Fibroblast of lung (primary cell): ENCODE results near the gene TRERF1. TPM values are rescaled to one million over a fixed set of nuclear protein-coding genes. Genes with fewer than 3 reads are reported as not detected.

ENCODE experiments used
- DNase-seq, 2 donors: peaks; one replicate each; pipeline versions ENCODE4 v3.0.0 to v3.0.0-alpha.2; 2010; ENCODE audit warnings: low read depth in 2 of 2
- H2AFZ ChIP-seq: 2 replicates; pipeline ENCODE4 v1.5.1; 2012; ENCODE audit warnings: low read length, control low read depth, inconsistent platforms
- H3K27ac ChIP-seq: 2 replicates; pipeline ENCODE4 v1.5.1; 2011; ENCODE audit warnings: low read length, control low read depth; ENCODE audit not compliant: insufficient read depth
- H3K27me3 ChIP-seq: 2 replicates; pipeline ENCODE4 v1.5.1; 2011; ENCODE audit warnings: mild to moderate bottlenecking, low read length; ENCODE audit not compliant: control insufficient read depth, insufficient read depth
- H3K36me3 ChIP-seq: 2 replicates; pipeline ENCODE4 v1.5.1; 2011; ENCODE audit warnings: low read length; ENCODE audit not compliant: control insufficient read depth, insufficient read depth
- H3K4me1 ChIP-seq: 2 replicates; pipeline ENCODE4 v1.5.1; 2011; ENCODE audit warnings: low read length; ENCODE audit not compliant: control insufficient read depth, insufficient read depth; ENCODE audit errors: extremely low read depth
- H3K4me2 ChIP-seq: 2 replicates; pipeline ENCODE4 v1.5.1; 2011; ENCODE audit warnings: low read length, control low read depth; ENCODE audit not compliant: insufficient read depth; ENCODE audit errors: extremely low read depth
- H3K4me3 ChIP-seq, 4 experiments: fragments of 200-600 bp in 1 of 4; sonication (generic) in 1 of 4; replicated peaks in 1 of 4; 2 replicates each; pipeline ENCODE4 v1.5.1; 2011 to 2016; ENCODE audit warnings: low read length in 4 of 4, low read depth in 3 of 4, mild to moderate bottlenecking in 3 of 4, control low read depth in 2 of 4, inconsistent platforms in 1 of 4, mixed read lengths in 1 of 4; ENCODE audit not compliant: insufficient read depth in 1 of 4; ENCODE audit errors: control extremely low read depth in 1 of 4
- H3K79me2 ChIP-seq: 2 replicates; pipeline ENCODE4 v1.5.1; 2012; ENCODE audit warnings: mild to moderate bottlenecking, low read length, inconsistent platforms; ENCODE audit not compliant: control insufficient read depth, insufficient read depth
- H3K9ac ChIP-seq: 2 replicates; pipeline ENCODE4 v1.5.1; 2011; ENCODE audit warnings: mild to moderate bottlenecking, low read length, control low read depth; ENCODE audit not compliant: insufficient read depth
- H3K9me3 ChIP-seq: 2 replicates; pipeline ENCODE4 v1.5.1; 2012; ENCODE audit warnings: low read depth, low read length; ENCODE audit not compliant: control insufficient read depth, insufficient read depth
- H4K20me1 ChIP-seq: 2 replicates; pipeline ENCODE4 v1.5.1; 2011; ENCODE audit warnings: low read length; ENCODE audit not compliant: control insufficient read depth, insufficient read depth; ENCODE audit errors: extremely low read depth
- EZH2 ChIP-seq: IDR thresholded peaks from 2 replicates; pipeline ENCODE4 v1.5.1; 2012; ENCODE audit warnings: low read length, control low read depth, mild to moderate bottlenecking; ENCODE audit errors: missing control alignments
- polyA plus RNA-seq, 2 donors: library from polyadenylated mRNA; depleted of rRNA in 1 of 2; stranded (reverse) in 1 of 2; unstranded in 1 of 2; fragments of >200 nt; gene quantifications; 2 replicates each; pipeline ENCODE4 v1.2.1, GENCODE V29; 2011 to 2012; ENCODE audit warnings: missing spikeins in 1 of 2
- total RNA-seq: library from RNA; depleted of rRNA; stranded (reverse); fragments of >200 nt; gene quantifications from 2 replicates; pipeline ENCODE4 v1.2.1, GENCODE V29; 2014
- TF ChIP-seq, protein P1 (sequence below), 2 donors: IDR thresholded peaks in 1 of 2; conservative IDR thresholded peaks in 1 of 2; 1 replicate in 1 of 2; 2 replicates in 1 of 2; pipeline ENCODE4 v1.5.1; 2011 to 2012; ENCODE audit warnings: low read length in 2 of 2, control low read depth in 1 of 2, inconsistent platforms in 1 of 2, low read depth in 1 of 2, mild to moderate bottlenecking in 1 of 2

The TRERF1 gene
- total and polyA plus RNA-seq, 2 donors (not counting 1 experiment from before 2014, with no cell fraction given) = 6.3 to 8.3 TPM

DNA sequence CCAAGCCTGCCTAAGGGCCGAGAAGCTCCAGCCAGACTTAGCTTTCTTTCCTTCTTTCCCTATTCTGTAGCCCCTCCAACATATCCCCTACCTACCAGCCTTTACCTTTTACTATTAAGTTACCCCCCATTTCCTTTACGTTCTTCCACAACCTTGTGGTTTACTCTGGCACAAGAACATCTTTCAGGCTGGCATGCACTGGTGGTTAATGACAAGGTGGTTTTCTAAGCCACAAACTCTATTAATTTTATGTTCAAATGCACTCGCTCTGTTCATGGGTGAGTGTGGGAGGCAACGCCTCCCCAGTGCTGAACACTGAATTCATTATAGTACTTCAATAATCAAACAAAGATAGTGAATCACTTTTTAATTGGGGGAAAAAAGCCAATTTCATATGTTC, 64.4 kb downstream of the TRERF1 start:
- Histone ChIP-seq H2AFZ (no peak overlapping the region), H3K27me3 (no peaks in the 10 kb centered on the region), H3K4me3 (no peak overlapping the region), H3K4me2 (no peak overlapping the region), H3K79me2 (peaks cover 53% of the 10 kb centered on the region), H3K36me3 (peaks cover 2% of the 10 kb centered on the region), H3K9me3 (no peaks in the 10 kb centered on the region), H3K27ac (no peak overlapping the region), H3K9ac (no peak overlapping the region), H4K20me1 (peaks cover 2% of the 10 kb centered on the region), H3K4me1 (no peaks in the 10 kb centered on the region)
- peak in 1 of 2 donors; percentile 17 for DNase-seq
- TF ChIP-seq, protein P1, sequence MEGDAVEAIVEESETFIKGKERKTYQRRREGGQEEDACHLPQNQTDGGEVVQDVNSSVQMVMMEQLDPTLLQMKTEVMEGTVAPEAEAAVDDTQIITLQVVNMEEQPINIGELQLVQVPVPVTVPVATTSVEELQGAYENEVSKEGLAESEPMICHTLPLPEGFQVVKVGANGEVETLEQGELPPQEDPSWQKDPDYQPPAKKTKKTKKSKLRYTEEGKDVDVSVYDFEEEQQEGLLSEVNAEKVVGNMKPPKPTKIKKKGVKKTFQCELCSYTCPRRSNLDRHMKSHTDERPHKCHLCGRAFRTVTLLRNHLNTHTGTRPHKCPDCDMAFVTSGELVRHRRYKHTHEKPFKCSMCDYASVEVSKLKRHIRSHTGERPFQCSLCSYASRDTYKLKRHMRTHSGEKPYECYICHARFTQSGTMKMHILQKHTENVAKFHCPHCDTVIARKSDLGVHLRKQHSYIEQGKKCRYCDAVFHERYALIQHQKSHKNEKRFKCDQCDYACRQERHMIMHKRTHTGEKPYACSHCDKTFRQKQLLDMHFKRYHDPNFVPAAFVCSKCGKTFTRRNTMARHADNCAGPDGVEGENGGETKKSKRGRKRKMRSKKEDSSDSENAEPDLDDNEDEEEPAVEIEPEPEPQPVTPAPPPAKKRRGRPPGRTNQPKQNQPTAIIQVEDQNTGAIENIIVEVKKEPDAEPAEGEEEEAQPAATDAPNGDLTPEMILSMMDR (conservative IDR thresholded peaks at IDR 0.05 in 1 of 2, IDR thresholded peaks at IDR 0.05 in 1 of 2; ENCODE audit: low read depth in 1 of 2, low read length in 2 of 2) = no peak
- TF ChIP-seq EZH2 = no peak

DNA sequence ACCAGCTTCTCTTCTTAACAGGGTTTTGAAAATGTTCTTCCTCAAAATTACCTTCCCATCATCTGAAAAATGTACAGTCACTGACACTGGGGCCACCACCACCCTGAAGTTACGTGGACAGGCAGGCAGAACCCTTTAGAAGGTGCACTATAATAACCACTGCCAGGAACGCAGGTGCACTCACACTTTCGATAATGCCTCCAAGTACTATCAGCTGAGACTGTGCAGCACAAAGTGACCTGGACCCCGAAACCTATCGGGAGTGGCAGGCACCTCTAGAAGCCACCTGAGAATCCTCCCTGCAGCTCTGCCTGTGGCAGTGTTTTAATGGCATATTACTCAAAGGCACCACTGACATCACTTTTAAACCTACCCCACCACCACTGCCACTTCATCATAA, 66.4 kb downstream of the TRERF1 start:
- H3K27ac ChIP-seq = no peak overlapping the region
- H3K79me2 ChIP-seq = peaks cover 43% of the 10 kb centered on the region
- DNase-seq = no peak
- no peaks in the 10 kb centered on the region for H3K4me1 ChIP-seq
- no peaks in the 10 kb centered on the region for H3K27me3 ChIP-seq
- H3K9me3 ChIP-seq = no peaks in the 10 kb centered on the region
- no peak overlapping the region for H2AFZ ChIP-seq
- no peak overlapping the region for H3K4me2 ChIP-seq
- H3K36me3 ChIP-seq = no peaks in the 10 kb centered on the region
- no peak overlapping the region for H3K4me3 ChIP-seq
- H4K20me1 ChIP-seq = peaks cover 2% of the 10 kb centered on the region
- H3K9ac ChIP-seq = no peak overlapping the region
- TF ChIP-seq, protein P1 (conservative IDR thresholded peaks at IDR 0.05 in 1 of 2, IDR thresholded peaks at IDR 0.05 in 1 of 2; ENCODE audit: low read depth in 1 of 2, low read length in 2 of 2) = no peak
- TF ChIP-seq EZH2 = no peak

DNA sequence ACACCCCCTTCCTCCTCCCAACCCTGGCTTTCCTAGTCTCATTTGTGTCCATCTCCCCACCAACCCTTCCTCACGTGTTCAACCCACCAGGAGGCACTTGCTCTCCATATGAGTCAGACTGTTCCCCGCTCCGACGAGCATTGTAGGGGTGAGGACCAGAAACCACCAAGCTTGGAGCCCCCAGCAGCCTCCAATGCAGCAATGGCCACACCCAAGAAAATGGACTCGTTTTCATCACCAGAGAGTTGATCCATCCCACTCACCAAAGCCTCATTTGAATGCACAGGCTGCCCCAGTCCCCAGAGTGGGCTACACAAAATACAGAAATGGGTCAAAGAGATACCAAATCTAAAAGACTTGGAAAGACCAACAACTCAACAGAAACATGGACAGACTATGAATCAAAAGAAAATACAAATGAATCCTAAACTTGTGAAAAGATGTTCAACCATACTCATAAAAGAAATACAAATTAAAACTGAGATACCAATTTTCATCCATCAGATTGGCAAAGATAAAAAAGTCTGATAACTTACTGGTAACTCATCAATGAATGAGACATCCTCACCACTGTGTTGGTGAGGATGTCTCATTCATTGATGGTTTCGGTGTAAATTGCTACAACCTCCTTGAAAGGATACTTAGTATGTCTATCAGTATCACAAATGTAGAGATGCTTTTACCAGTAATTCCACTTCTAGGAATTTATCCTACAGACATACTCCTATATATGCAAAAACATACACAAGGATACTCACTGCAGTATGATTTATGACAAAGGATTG, 68.1 kb downstream of the TRERF1 start:
- TF ChIP-seq EZH2 = no peak
- TF ChIP-seq, protein P1 (conservative IDR thresholded peaks at IDR 0.05 in 1 of 2, IDR thresholded peaks at IDR 0.05 in 1 of 2; ENCODE audit: low read depth in 1 of 2, low read length in 2 of 2) = no peak
- H2AFZ ChIP-seq = no peak overlapping the region
- no peak overlapping the region for H3K4me2 ChIP-seq
- H3K79me2 ChIP-seq = peaks cover 40% of the 10 kb centered on the region
- H3K9ac ChIP-seq = no peak overlapping the region
- H3K4me3 ChIP-seq = no peak overlapping the region
- no peaks in the 10 kb centered on the region for H4K20me1 ChIP-seq
- H3K36me3 ChIP-seq = no peaks in the 10 kb centered on the region
- no peak overlapping the region for H3K27ac ChIP-seq
- no peaks in the 10 kb centered on the region for H3K4me1 ChIP-seq
- H3K27me3 ChIP-seq = no peaks in the 10 kb centered on the region
- no peak for DNase-seq
- H3K9me3 ChIP-seq = no peaks in the 10 kb centered on the region
